NT2/D1 (cell line): ENCODE results near the gene TAS2R60.

Source experiments
- DNase-seq: peaks from one replicate; pipeline ENCODE4 v3.0.0-alpha.2; 2011; ENCODE audit warnings: low read depth, low spot score
- H3K27me3 ChIP-seq: 2 replicates; pipeline ENCODE4 v1.6.0; 2011; ENCODE audit warnings: mild to moderate bottlenecking; ENCODE audit not compliant: insufficient read length, insufficient read depth
- H3K36me3 ChIP-seq: 2 replicates; pipeline ENCODE4 v1.6.1; 2011; ENCODE audit warnings: mild to moderate bottlenecking, low read length, mixed read lengths; ENCODE audit not compliant: insufficient read depth, insufficient read length
- H3K4me1 ChIP-seq: 2 replicates; pipeline ENCODE4 v1.5.1; 2011; ENCODE audit not compliant: insufficient read depth, insufficient read length
- H3K4me3 ChIP-seq: 2 replicates; pipeline ENCODE4 v1.5.1; 2011; ENCODE audit warnings: low read depth; ENCODE audit not compliant: insufficient read length
- H3K9ac ChIP-seq: 2 replicates; pipeline ENCODE4 v1.6.0; 2011; ENCODE audit warnings: low read depth; ENCODE audit not compliant: insufficient read length
- H3K9me3 ChIP-seq: 2 replicates; pipeline ENCODE4 v1.5.1; 2011; ENCODE audit warnings: mild to moderate bottlenecking, low read length; ENCODE audit not compliant: insufficient read depth
- SUZ12 ChIP-seq: IDR thresholded peaks from 2 replicates; pipeline ENCODE4 v1.6.1; 2011; ENCODE audit not compliant: insufficient read length, insufficient read depth; ENCODE audit errors: extremely low read depth
- YY1 ChIP-seq: IDR thresholded peaks from 2 replicates; pipeline ENCODE4 v1.6.1; 2011; ENCODE audit not compliant: insufficient read length, insufficient read depth
- ZNF274 ChIP-seq: IDR thresholded peaks from 2 replicates; pipeline ENCODE4 v1.6.1; 2011; ENCODE audit warnings: mild to moderate bottlenecking, low read depth, low read length

TAS2R60 gene

DNA sequence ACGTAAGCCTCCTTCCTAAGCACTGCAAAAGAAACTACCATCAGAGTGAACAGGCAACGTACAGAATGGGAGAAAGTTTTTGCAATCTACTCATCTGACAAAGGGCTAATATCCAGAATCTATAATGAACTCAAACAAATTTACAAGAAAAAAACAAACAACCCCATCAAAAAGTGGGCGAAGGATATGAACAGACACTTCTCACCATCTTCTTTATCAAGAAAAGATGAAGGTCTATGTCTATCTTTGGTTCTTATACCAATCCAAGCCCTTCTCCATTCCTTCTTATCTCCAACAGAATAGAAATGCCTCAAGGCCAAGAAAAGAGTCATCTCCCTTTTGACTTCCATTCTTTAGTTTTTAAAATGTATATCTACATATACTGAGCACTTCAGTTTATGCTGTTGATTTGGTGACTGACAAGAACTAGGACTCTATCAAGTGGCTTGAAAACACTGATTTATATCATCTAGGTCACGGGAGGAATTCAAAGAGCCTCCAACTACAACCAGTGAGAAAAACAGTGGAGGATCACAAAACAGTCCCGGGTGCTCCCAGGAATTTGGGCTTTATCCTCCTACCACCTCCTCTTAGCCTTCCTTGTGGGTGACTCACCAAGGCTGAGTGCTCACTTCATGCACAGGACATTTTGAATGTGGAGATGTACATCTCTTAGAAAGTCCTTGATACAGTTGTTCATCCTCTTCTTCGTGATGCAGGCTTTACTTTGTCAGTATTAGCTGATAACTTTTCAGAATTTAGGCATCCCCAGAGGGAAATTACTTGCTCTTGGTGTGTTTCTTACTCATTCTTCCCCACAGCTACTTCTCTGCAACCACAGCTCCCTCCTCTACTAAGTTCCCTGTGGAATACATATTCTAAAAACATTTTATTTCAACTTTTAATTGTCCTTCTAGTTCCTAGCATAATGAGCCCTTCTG, 49.8 kb downstream of the TAS2R60 start:
- H3K9me3 ChIP-seq: no peaks in the 10 kb centered on the region
- DNase-seq: no peak
- TF ChIP-seq YY1: no peak
- TF ChIP-seq ZNF274: no peak
- TF ChIP-seq SUZ12: no peak

GRCh38 chr7:143493751-143494150, 50.5 kb downstream of the TAS2R60 start:
- no peak for DNase-seq
- Histone ChIP-seq H3K9ac (no peak overlapping the region), H3K4me1 (no peaks in the 10 kb centered on the region), H3K36me3 (no peaks in the 10 kb centered on the region), H3K4me3 (no peak overlapping the region), H3K27me3 (no peaks in the 10 kb centered on the region), H3K9me3 (no peaks in the 10 kb centered on the region)
- TF ChIP-seq ZNF274 (no peak), SUZ12 (no peak), YY1 (no peak)

More for the DNA sequence above, 49.8 kb downstream of the TAS2R60 start:
- Histone ChIP-seq H3K9ac (no peak overlapping the region), H3K36me3 (no peaks in the 10 kb centered on the region), H3K4me1 (no peaks in the 10 kb centered on the region), H3K4me3 (no peak overlapping the region), H3K27me3 (no peaks in the 10 kb centered on the region)
